Stimulated activated CD8-positive, alpha-beta memory T cell treated with anti-CD3 and anti-CD28 coated beads, Interleukin-15, amount 100 ng/mL, for 24 hours (primary cell): Measurements from ENCODE around the gene HNRNPA3.
"Not testable (repeated sequence)": the region's sequence is repeated elsewhere in the genome, so short reads cannot be mapped to it uniquely, and the experiment has no call there.

Experiments
- DNase-seq: peaks from one replicate; pipeline ENCODE4 v3.0.0-alpha.2; 2020; ENCODE audit warnings: low read depth

HNRNPA3 gene

GRCh38 chr2:177212106-177212890 is at the start of gene HNRNPA3:
Gene HNRNPA3, plus strand, starts transcription at chr2:177212794. Its CDS starts 6 bp downstream, at chr2:177212800.
- DNase-seq, result peak; percentile 99

- DNase-seq, result no peak
Observed at GRCh38 chr2:177164131-177164530, 48.5 kb upstream of the HNRNPA3 start.

GRCh38 chr2:177164584-177165052 is 48.0 kb upstream of the HNRNPA3 start:
- DNase-seq, result peak; percentile 51

GRCh38 chr2:177165061-177165583 is 47.5 kb upstream of the HNRNPA3 start:
- no peak for DNase-seq

GRCh38 chr2:177165721-177166711 is 46.6 kb upstream of the HNRNPA3 start:
- no peak for DNase-seq

- DNase-seq, result no peak
Observed at GRCh38 chr2:177169810-177170514, 42.6 kb upstream of the HNRNPA3 start.

- DNase-seq, result no peak
Observed at GRCh38 chr2:177171418-177171865, 41.2 kb upstream of the HNRNPA3 start.

GRCh38 chr2:177172034-177172880 is 40.3 kb upstream of the HNRNPA3 start:
- no peak for DNase-seq

GRCh38 chr2:177174486-177174885 is 38.1 kb upstream of the HNRNPA3 start:
- no peak for DNase-seq

- no peak for DNase-seq
Observed at GRCh38 chr2:177175917-177176668, 36.5 kb upstream of the HNRNPA3 start.

GRCh38 chr2:177178797-177179196 is 33.8 kb upstream of the HNRNPA3 start:
- no peak for DNase-seq

- DNase-seq, result no peak
Observed at GRCh38 chr2:177179227-177179626, 33.4 kb upstream of the HNRNPA3 start.

GRCh38 chr2:177179671-177180070 is 32.9 kb upstream of the HNRNPA3 start:
- not testable (repeated sequence) for DNase-seq

GRCh38 chr2:177180269-177181000 is 32.2 kb upstream of the HNRNPA3 start:
- DNase-seq, result no peak

- DNase-seq, result no peak
Observed at GRCh38 chr2:177183860-177184259, 28.7 kb upstream of the HNRNPA3 start.

- DNase-seq, result no peak
Observed at GRCh38 chr2:177184606-177185005, 28.0 kb upstream of the HNRNPA3 start.

- DNase-seq, result not testable (repeated sequence)
Observed at GRCh38 chr2:177186038-177186437, 26.6 kb upstream of the HNRNPA3 start.

- DNase-seq, result no peak
Observed at GRCh38 chr2:177187631-177188312, 24.8 kb upstream of the HNRNPA3 start.
